Measurements from ENCODE around the gene RERE.

DNA sequence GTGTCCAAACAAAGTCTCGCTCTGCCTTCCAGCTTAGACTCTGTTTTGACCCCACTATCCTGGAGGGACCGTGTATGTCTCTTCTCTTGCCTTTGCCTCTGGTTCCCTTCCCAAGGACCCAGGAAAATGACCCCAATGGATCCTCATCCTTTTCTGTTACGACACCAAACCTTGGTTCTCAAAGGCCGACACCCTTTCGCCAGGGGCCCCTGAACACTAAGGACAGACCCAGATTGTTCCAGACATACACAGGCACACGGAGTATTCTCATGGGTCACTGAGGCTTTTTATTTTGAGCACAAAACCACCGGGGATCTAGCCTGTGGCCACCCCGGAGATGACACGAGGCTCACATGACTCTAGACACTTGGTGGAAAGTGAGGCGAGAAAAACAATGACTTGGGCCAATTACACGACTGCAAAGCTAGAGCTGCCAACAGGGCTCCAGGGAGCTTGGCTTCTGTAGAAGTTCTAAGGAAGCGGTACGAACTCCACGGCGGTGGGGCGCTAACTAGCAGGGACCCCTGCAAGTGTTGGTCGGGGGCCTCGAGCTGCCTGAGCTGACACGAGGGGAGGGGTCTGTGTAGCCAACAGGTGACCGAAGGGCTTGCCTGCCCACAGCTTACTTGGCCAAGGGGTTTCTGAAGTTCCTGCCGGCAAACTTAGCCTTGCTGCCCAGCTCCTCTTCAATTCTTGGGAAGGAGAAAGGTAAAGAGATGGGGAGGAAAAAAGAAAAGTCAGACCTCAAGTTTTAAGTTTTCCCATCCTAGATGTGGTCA, 43.5 kb upstream of the RERE start:
- TF ChIP-seq CTCF (IDR thresholded peaks at IDR 0.05) = no peak
- no peak for TF ChIP-seq POLR2A (IDR thresholded peaks at IDR 0.05)

All from adrenal gland (tissue), 5 donors.